Loucy (cell line): ENCODE data around the gene KRTCAP2.
"Not testable (repeated sequence)": the region's sequence is repeated elsewhere in the genome, so short reads cannot be mapped to it uniquely, and the experiment has no call there.

Experiments
- H2AFZ ChIP-seq: fragments of 200-600 bp; sonication (generic); 2 replicates; pipeline ENCODE4 v1.6.0; 2016; ENCODE audit warnings: antibody characterized with exemption, mild to moderate bottlenecking, low read length, moderate library complexity
- H3F3A ChIP-seq: fragments of 200-600 bp; 2 replicates; pipeline ENCODE4 v1.6.0; 2016; ENCODE audit warnings: antibody characterized with exemption, low read depth, mild to moderate bottlenecking
- H3K27me3 ChIP-seq: fragments of 200-600 bp; sonication (generic); 2 replicates; pipeline ENCODE4 v1.6.1; 2014; ENCODE audit warnings: low read length, mild to moderate bottlenecking; ENCODE audit not compliant: insufficient read depth, poor library complexity, severe bottlenecking
- H3K36me3 ChIP-seq: fragments of 200-600 bp; sonication (generic); 2 replicates; pipeline ENCODE4 v1.6.1; 2016; ENCODE audit warnings: low read length; ENCODE audit not compliant: insufficient read depth
- H3K4me1 ChIP-seq: fragments of 200-600 bp; sonication (generic); 2 replicates; pipeline ENCODE4 v1.5.1; 2014; ENCODE audit warnings: low read length, mild to moderate bottlenecking; ENCODE audit not compliant: insufficient read depth, poor library complexity, severe bottlenecking
- H3K4me2 ChIP-seq: fragments of 200-600 bp; sonication (generic); 2 replicates; pipeline ENCODE4 v1.6.0; 2014; ENCODE audit warnings: antibody characterized with exemption, low read length, low read depth, mild to moderate bottlenecking; ENCODE audit not compliant: poor library complexity, severe bottlenecking
- H3K4me3 ChIP-seq: fragments of 200-600 bp; sonication (generic); 2 replicates; pipeline ENCODE4 v1.5.1; 2014; ENCODE audit warnings: low read length, mild to moderate bottlenecking, mixed read lengths; ENCODE audit not compliant: poor library complexity, severe bottlenecking
- H3K79me2 ChIP-seq: fragments of 200-600 bp; sonication (generic); 2 replicates; pipeline ENCODE4 v1.6.1; 2014; ENCODE audit warnings: low read length; ENCODE audit not compliant: insufficient read depth
- H3K9ac ChIP-seq: fragments of 200-600 bp; sonication (generic); 2 replicates; pipeline ENCODE4 v1.6.0; 2014; ENCODE audit warnings: mild to moderate bottlenecking, low read depth, low read length, moderate library complexity; ENCODE audit not compliant: poor library complexity, severe bottlenecking
- H3K9me2 ChIP-seq: fragments of 200-600 bp; sonication (generic); replicated peaks from 2 replicates; pipeline ENCODE4 v1.6.1; 2016; ENCODE audit warnings: low read depth, low read length, mixed read lengths
- H3K9me3 ChIP-seq: fragments of 200-600 bp; sonication (generic); 2 replicates; pipeline ENCODE4 v1.6.1; 2014; ENCODE audit warnings: mild to moderate bottlenecking, antibody characterized with exemption, low read length, low read depth; ENCODE audit not compliant: insufficient read depth
- H4K20me1 ChIP-seq: fragments of 200-600 bp; sonication (generic); 2 replicates; pipeline ENCODE4 v1.6.0; 2014; ENCODE audit warnings: antibody characterized with exemption, low read length, mild to moderate bottlenecking; ENCODE audit not compliant: insufficient read depth, poor library complexity, severe bottlenecking
- CTCF ChIP-seq: fragments of 200-600 bp; sonication (generic); conservative IDR thresholded peaks from 2 replicates; pipeline ENCODE4 v1.5.1; 2014; ENCODE audit warnings: mild to moderate bottlenecking, antibody characterized with exemption, low read length
- EZH2phosphoT487 ChIP-seq: fragments of 200-600 bp; IDR thresholded peaks from 2 replicates; pipeline ENCODE4 v1.6.1; 2018; ENCODE audit warnings: antibody characterized with exemption, mild to moderate bottlenecking, moderate library complexity, borderline replicate concordance

The KRTCAP2 gene

GRCh38 chr1:155167166-155168104 is 5.7 kb downstream of the KRTCAP2 start:
- peak overlapping the region; percentile 37 for H3K4me3 ChIP-seq
- no peaks in the 10 kb centered on the region for H3K9me2 ChIP-seq
- no peaks in the 10 kb centered on the region for H3K36me3 ChIP-seq
- TF ChIP-seq EZH2phosphoT487 (no peak), CTCF (peak; percentile 92)
- no peak overlapping the region for H3K9ac ChIP-seq
- H3F3A ChIP-seq, result no peaks in the 10 kb centered on the region
- peak overlapping the region; percentile 61 for H2AFZ ChIP-seq
- H3K4me1 ChIP-seq, result peaks cover 10% of the 10 kb centered on the region
- no peaks in the 10 kb centered on the region for H3K9me3 ChIP-seq
- peaks cover 17% of the 10 kb centered on the region for H3K79me2 ChIP-seq
- no peaks in the 10 kb centered on the region for H4K20me1 ChIP-seq
- no peaks in the 10 kb centered on the region for H3K27me3 ChIP-seq
- H3K4me2 ChIP-seq, result peak overlapping the region; percentile 88

- Histone ChIP-seq H4K20me1 (no peaks in the 10 kb centered on the region), H3K27me3 (no peaks in the 10 kb centered on the region), H3K36me3 (no peaks in the 10 kb centered on the region), H3K9me3 (no peaks in the 10 kb centered on the region), H2AFZ (no peak overlapping the region), H3K79me2 (peaks cover 9% of the 10 kb centered on the region; the same call in 1 of the 2 replicates), H3K4me1 (peaks cover 4% of the 10 kb centered on the region), H3K4me2 (no peak overlapping the region), H3K9ac (no peak overlapping the region), H3K9me2 (no peaks in the 10 kb centered on the region), H3F3A (no peaks in the 10 kb centered on the region), H3K4me3 (no peak overlapping the region)
- TF ChIP-seq EZH2phosphoT487 (no peak), CTCF (no peak)
Observed at GRCh38 chr1:155166471-155167165, 6.5 kb downstream of the KRTCAP2 start.

- Histone ChIP-seq H3K9me3 (no peaks in the 10 kb centered on the region), H3F3A (no peaks in the 10 kb centered on the region), H3K9ac (no peak overlapping the region), H3K4me1 (peaks cover 4% of the 10 kb centered on the region), H3K9me2 (no peaks in the 10 kb centered on the region), H3K79me2 (peaks cover 3% of the 10 kb centered on the region; the same call in 1 of the 2 replicates), H3K4me3 (no peak overlapping the region), H4K20me1 (no peaks in the 10 kb centered on the region), H2AFZ (no peak overlapping the region), H3K4me2 (no peak overlapping the region), H3K36me3 (no peaks in the 10 kb centered on the region), H3K27me3 (no peaks in the 10 kb centered on the region)
- no peak for TF ChIP-seq EZH2phosphoT487
- no peak for TF ChIP-seq CTCF
Observed at GRCh38 chr1:155166051-155166470, 7.0 kb downstream of the KRTCAP2 start.

GRCh38 chr1:155164625-155165024 is 8.5 kb downstream of the KRTCAP2 start:
- H3K4me2 ChIP-seq, H2AFZ ChIP-seq, H3K4me3 ChIP-seq, H3F3A ChIP-seq, H3K9me3 ChIP-seq, H4K20me1 ChIP-seq, H3K79me2 ChIP-seq, H3K36me3 ChIP-seq, H3K9ac ChIP-seq, H3K27me3 ChIP-seq, H3K4me1 ChIP-seq, H3K9me2 ChIP-seq: not testable (repeated sequence)

- not testable (repeated sequence) for H3K9ac ChIP-seq, H3K4me2 ChIP-seq, H3K27me3 ChIP-seq, H3F3A ChIP-seq, H3K9me2 ChIP-seq, H2AFZ ChIP-seq, H3K4me3 ChIP-seq, H3K79me2 ChIP-seq, H4K20me1 ChIP-seq, H3K4me1 ChIP-seq, H3K36me3 ChIP-seq, H3K9me3 ChIP-seq
Observed at GRCh38 chr1:155163785-155164184, 9.3 kb downstream of the KRTCAP2 start.
